Measurements from ENCODE around the gene ERMAP. TPM values are rescaled to one million over a fixed set of nuclear protein-coding genes. Genes with fewer than 3 reads are reported as not detected.

Gene ERMAP
- total and polyA plus RNA-seq, 2 of the 8 experiments (the other 6 are each of a cell fraction or from before 2014, with no cell fraction given) = 2.5 to 3.9 TPM

- Histone ChIP-seq H3K4me3 (ENCODE audit: extremely low read depth in 1 of 4, insufficient read depth in 2 of 4, low read depth in 3 of 4, low read length in 4 of 4) (peak overlapping the region in 1 of 4 experiments; percentile 81; a peak in 1 of 8 replicates), H4K5ac (ENCODE audit: insufficient read length, low read depth, low read length) (no peak overlapping the region), H2BK120ac (replicated peaks; ENCODE audit: low read depth, low read length) (no peak overlapping the region), H3K4me2 (ENCODE audit: insufficient read depth in 1 of 2, low read depth in 2 of 2, low read length in 2 of 2) (peak overlapping the region; percentile 72 to 100; a peak in 2 of 4 replicates), H3K14ac (ENCODE audit: insufficient read length) (no peak overlapping the region), H2AK5ac (ENCODE audit: low read depth, low read length) (no peak overlapping the region), H4K91ac (replicated peaks; ENCODE audit: insufficient read length, low read length) (no peak overlapping the region), H2BK15ac (ENCODE audit: low read length) (no peak overlapping the region), H2BK20ac (ENCODE audit: low read length) (no peak overlapping the region), H3K18ac (ENCODE audit: extremely low read depth, low read length) (no peak overlapping the region), H3K23ac (ENCODE audit: insufficient read length) (no peak overlapping the region), H3K79me1 (ENCODE audit: low read depth, low read length) (peaks cover 10% of the 10 kb centered on the region), H3K27ac (ENCODE audit: low read depth, low read length) (no peak overlapping the region), H3K9ac (replicated peaks in 1 of 4; ENCODE audit: extremely low read depth in 1 of 4, low read depth in 3 of 4, low read length in 3 of 4) (no peak overlapping the region), H3K79me2 (ENCODE audit: control insufficient read depth in 1 of 2, insufficient read depth in 2 of 2, low read length in 2 of 2) (peaks cover 11 to 22% of the 10 kb centered on the region in 2 experiments; a peak in 3 of 4 replicates), H3K23me2 (ENCODE audit: low read depth, low read length) (peaks cover 12% of the 10 kb centered on the region), H3K9me3 (ENCODE audit: insufficient read depth in 2 of 2, low read depth in 1 of 2, low read length in 1 of 2) (no peaks in the 10 kb centered on the region), H3K36me3 (ENCODE audit: control insufficient read depth in 2 of 4, insufficient read depth in 4 of 4, low read length in 3 of 4) (peaks cover under 1 to 13% (median 6%) of the 10 kb centered on the region in 4 experiments; a peak in 3 of 8 replicates), H4K8ac (ENCODE audit: extremely low read depth, insufficient read depth, low read length) (no peak overlapping the region), H3K27me3 (replicated peaks in 1 of 4; ENCODE audit: control insufficient read depth in 3 of 4, extremely low read depth in 1 of 4, insufficient read depth in 3 of 4, low read length in 3 of 4) (no peaks in the 10 kb centered on the region), H3K4ac (replicated peaks; ENCODE audit: insufficient read length, low read depth, low read length) (no peak overlapping the region), H2BK12ac (ENCODE audit: low read depth, low read length) (no peak overlapping the region), H2AFZ (ENCODE audit: low read length) (no peak overlapping the region), H4K20me1 (replicated peaks in 1 of 2; ENCODE audit: control insufficient read depth in 1 of 2, insufficient read depth in 2 of 2, low read length in 2 of 2) (peaks cover 0 to 2% of the 10 kb centered on the region in 2 experiments), H2BK5ac (ENCODE audit: low read depth, low read length) (no peak overlapping the region), H3K56ac (replicated peaks; ENCODE audit: insufficient read length, low read depth, low read length) (no peak overlapping the region), H3K4me1 (replicated peaks in 1 of 4; ENCODE audit: control insufficient read depth in 3 of 4, insufficient read depth in 4 of 4, low read length in 3 of 4) (peaks cover 2 to 9% (median 5%) of the 10 kb centered on the region in 4 experiments; a peak in 6 of 7 replicates)
- DNase-seq (ENCODE audit: low read depth in 1 of 2, low spot score in 2 of 2) = no peak
- POLR2A ChIA-PET (ENCODE audit: partially characterized antibody) = interaction anchor here (1.2 to 3.6 kb wide), 6 partner anchors 7 to 224 kb away, joined by 3 to 21 read pairs (median 8); partner anchors contain the start of genes ERMAP and SVBP
- FAIRE-seq = no peak
- 85% methylated on average over 1 of the region's 1 CpG; no CpG with 5 or more reads in 1 of the 2 experiments for WGBS, 2 experiments (ENCODE audit: extremely low coverage in 1 of 2, insufficient coverage in 1 of 2, insufficient read length in 1 of 2, insufficient replicate concordance in 2 of 2, low coverage in 1 of 2, low lambda C conversion rate in 2 of 2, missing lambda C conversion rate in 1 of 2)
- CTCF ChIA-PET (ENCODE audit: partially characterized antibody) = interaction anchor here (1.0 to 5.0 kb wide), 7 partner anchors 11 to 228 kb away, joined by 3 to 30 read pairs (median 6); no protein-coding TSS in a partner anchor
- no peak for TF ChIP-seq MAFK (IDR thresholded peaks at IDR 0.05; ENCODE audit: low read depth, low read length)
- no peak for TF ChIP-seq CEBPB (IDR thresholded peaks at IDR 0.05; ENCODE audit: low read depth, low read length)
- TF ChIP-seq KDM5A (IDR thresholded peaks at IDR 0.05; ENCODE audit: low read length) = no peak
- no peak for TF ChIP-seq SIX5 (IDR thresholded peaks at IDR 0.05; ENCODE audit: low read depth, low read length)
- TF ChIP-seq TBP (IDR thresholded peaks at IDR 0.05; ENCODE audit: low read depth, low read length) = no peak
- no peak for TF ChIP-seq EP300 (IDR thresholded peaks at IDR 0.05; ENCODE audit: borderline replicate concordance in 1 of 2, low read depth in 2 of 2, low read length in 2 of 2)
- no peak for TF ChIP-seq CREB1 (IDR thresholded peaks at IDR 0.05)
- TF ChIP-seq ASH2L (IDR thresholded peaks at IDR 0.05; ENCODE audit: low read length) = no peak
- no peak for TF ChIP-seq CBX5 (IDR thresholded peaks at IDR 0.05; ENCODE audit: low read depth, low read length)
- TF ChIP-seq ATF2 (IDR thresholded peaks at IDR 0.05; ENCODE audit: low read length) = no peak
- TF ChIP-seq RXRA (IDR thresholded peaks at IDR 0.05; ENCODE audit: insufficient read depth, low read depth, low read length) = no peak
- no peak for TF ChIP-seq TEAD4 (IDR thresholded peaks at IDR 0.05; ENCODE audit: low read depth, low read length)
Measured at GRCh38 chr1:42845193-42845592, 28.3 kb downstream of the ERMAP start.

Measured in H1 (cell line).